Measurements from ENCODE around the gene ZNF569. TPM values are rescaled to one million over a fixed set of nuclear protein-coding genes. Genes with fewer than 3 reads are reported as not detected.

Gene ZNF569
- total RNA-seq (2013): 2.5 TPM
- polyA plus RNA-seq (1 to 10 TPM in 1 of 3 donors, under 1 TPM in 2; 0.79 to 1.2 (median 0.83) TPM), polyA minus RNA-seq (1.8 and 2.6 TPM in 2 replicates), total RNA-seq (1.0 to 5.3 (median 1.7) reads per million in 11 experiments)

DNA sequence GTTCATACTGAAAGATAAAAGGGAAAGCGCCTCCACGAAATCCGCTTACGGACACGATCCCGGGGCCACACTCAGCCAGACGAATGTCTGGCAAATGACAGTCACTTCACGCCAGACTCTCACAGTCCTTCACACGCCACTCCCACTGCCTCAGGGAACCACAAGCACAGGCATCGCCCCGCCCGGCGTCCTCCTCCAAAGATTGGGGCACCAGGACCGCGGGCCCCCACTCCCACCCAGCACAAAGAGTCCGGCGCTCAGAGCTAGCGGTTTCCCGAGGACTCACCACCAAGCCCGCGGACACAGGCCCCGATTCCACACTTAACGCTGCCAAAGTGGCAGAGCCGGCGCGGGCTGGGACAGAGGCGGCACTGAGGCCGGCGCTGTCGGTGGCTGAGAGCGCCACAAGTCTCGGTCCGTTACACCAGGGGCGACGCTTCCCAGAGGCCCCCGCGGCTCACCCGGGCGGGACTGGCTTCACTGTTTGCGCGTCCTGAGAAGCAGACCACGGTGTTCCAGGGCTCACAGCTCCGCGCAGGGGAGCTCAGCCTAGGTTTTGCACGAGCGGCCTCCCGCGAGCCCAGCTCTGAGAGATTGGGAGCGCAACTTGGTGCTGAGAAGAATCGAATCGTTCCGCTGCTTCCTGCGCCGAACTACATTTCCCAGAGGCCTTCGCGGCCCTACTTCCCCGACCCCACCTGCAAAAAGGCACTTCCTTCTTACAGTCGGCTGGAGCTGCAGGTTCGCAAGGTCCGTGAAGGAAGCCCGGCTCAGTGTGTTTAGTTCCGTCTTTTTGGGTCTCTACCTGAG lies at the start of gene ZNF569:
TSS of gene ZNF569 (minus strand) at position 647 of the 810 bp plus-strand sequence. CDS start 22,523 bp downstream, outside the sequence.
- Histone ChIP-seq H3K79me2 (ENCODE audit: insufficient read depth, low read length) (no peaks in the 10 kb centered on the region), H4K20me1 (ENCODE audit: insufficient read depth, low read length) (no peaks in the 10 kb centered on the region), H2AFZ (ENCODE audit: insufficient read depth, low read depth, low read length, poor library complexity, severe bottlenecking) (peak within 1 kb of the TSS; percentile 97), H3K27ac (ENCODE audit: low read depth in 1 of 2, low read length in 2 of 2) (peak within 1 kb of the TSS; percentile 74 to 86), H3K4me3 (replicated peaks in 1 of 3; ENCODE audit: low read depth in 2 of 3, low read length in 3 of 3) (peak within 1 kb of the TSS; percentile 45 to 98 (median 64)), H3K36me3 (replicated peaks in 1 of 2; ENCODE audit: control insufficient read depth in 1 of 2, insufficient read depth in 2 of 2, low read length in 2 of 2) (peaks cover 5 to 38% of the 10 kb centered on the region in 2 donors), H3K4me1 (ENCODE audit: control insufficient read depth in 1 of 2, insufficient read depth in 2 of 2, low read length in 2 of 2) (peaks cover 26 to 33% of the 10 kb centered on the region in 2 donors), H3K9ac (ENCODE audit: insufficient read depth, low read length, poor library complexity, severe bottlenecking) (peak within 1 kb of the TSS; percentile 76), H3K4me2 (replicated peaks; ENCODE audit: extremely low read depth, low read length, poor library complexity, severe bottlenecking) (peak within 1 kb of the TSS; percentile 89), H3K27me3 (ENCODE audit: control insufficient read depth in 2 of 2, insufficient read depth in 2 of 2, low read length in 2 of 2) (no peaks in the 10 kb centered on the region), H3K9me3 (replicated peaks in 1 of 2; ENCODE audit: control insufficient read depth in 1 of 2, insufficient read depth in 1 of 2, low read length in 2 of 2) (peaks cover 29 to 48% of the 10 kb centered on the region in 2 donors)
- peaks cover 30% of the 10 kb centered on the region for H3K4me1 Mint-ChIP-seq
- peaks cover 16 to 46% (median 26%) of the 10 kb centered on the region in 7 donors for H3K9me3 Mint-ChIP-seq
- intact Hi-C loops (cut with micrococcal nuclease): loop anchor here (2.0 to 10.0 kb wide), 8 partner anchors 95 to 782 kb away; partner anchors contain the start of genes ZNF527 (in 2 of the 2), ZNF345 (in 1 of the 2), ZNF383 (in 1 of the 2) and ZNF567 (in 1 of the 2)
- peak within 1 kb of the TSS; percentile 67 to 95 (median 90) for H3K27ac Mint-ChIP-seq
- no peak for TF ChIP-seq CTCF (IDR thresholded peaks at IDR 0.05)
- WGBS (ENCODE audit: insufficient coverage): under 1% methylated on average over 58 of the region's 62 CpGs
- H3K27me3 Mint-ChIP-seq (ENCODE audit: low read depth in 3 of 3): no peaks in the 10 kb centered on the region
- peak within 1 kb of the TSS; percentile 96 to 98 for H3K4me3 Mint-ChIP-seq
- peaks cover 12 to 18% of the 10 kb centered on the region in 2 donors for H3K36me3 Mint-ChIP-seq
- peak; percentile 75 to 81 (median 78) for DNase-seq

- peaks cover 30 to 74% (median 67%) of the 10 kb centered on the region in 7 donors for H3K9me3 Mint-ChIP-seq
- intact Hi-C loops (cut with micrococcal nuclease): no loop called here
- no peak for DNase-seq
- peaks cover 0 to 2% (median 0%) of the 10 kb centered on the region in 3 donors for H3K27me3 Mint-ChIP-seq (ENCODE audit: low read depth in 3 of 3)
- no peaks in the 10 kb centered on the region for H3K4me1 ChIP-seq (ENCODE audit: control insufficient read depth in 1 of 2, insufficient read depth in 2 of 2, low read length in 2 of 2)
- H3K4me1 Mint-ChIP-seq: no peaks in the 10 kb centered on the region
- WGBS (ENCODE audit: insufficient coverage): no CpG with 5 or more reads among the region's 2 CpGs
- H3K4me2 ChIP-seq (replicated peaks; ENCODE audit: extremely low read depth, low read length, poor library complexity, severe bottlenecking): no peak overlapping the region
- no peak overlapping the region for H3K9ac ChIP-seq (ENCODE audit: insufficient read depth, low read length, poor library complexity, severe bottlenecking)
- TF ChIP-seq CTCF (IDR thresholded peaks at IDR 0.05): no peak
- no peak overlapping the region for H3K4me3 Mint-ChIP-seq
- no peaks in the 10 kb centered on the region for H3K79me2 ChIP-seq (ENCODE audit: insufficient read depth, low read length)
- H3K9me3 ChIP-seq (replicated peaks in 1 of 2; ENCODE audit: control insufficient read depth in 1 of 2, insufficient read depth in 1 of 2, low read length in 2 of 2): peaks cover 60 to 77% of the 10 kb centered on the region in 2 donors
- no peaks in the 10 kb centered on the region for H3K36me3 ChIP-seq (replicated peaks in 1 of 2; ENCODE audit: control insufficient read depth in 1 of 2, insufficient read depth in 2 of 2, low read length in 2 of 2)
- peaks cover 0 to 3% of the 10 kb centered on the region in 2 donors for H3K36me3 Mint-ChIP-seq
- no peak overlapping the region for H3K27ac Mint-ChIP-seq
- no peak overlapping the region for H3K27ac ChIP-seq (ENCODE audit: low read depth in 1 of 2, low read length in 2 of 2)
- no peaks in the 10 kb centered on the region for H3K27me3 ChIP-seq (ENCODE audit: control insufficient read depth in 2 of 2, insufficient read depth in 2 of 2, low read length in 2 of 2)
- H2AFZ ChIP-seq (ENCODE audit: insufficient read depth, low read depth, low read length, poor library complexity, severe bottlenecking): no peak overlapping the region
- H4K20me1 ChIP-seq (ENCODE audit: insufficient read depth, low read length): no peaks in the 10 kb centered on the region
- H3K4me3 ChIP-seq (replicated peaks in 1 of 3; ENCODE audit: low read depth in 2 of 3, low read length in 3 of 3): no peak overlapping the region
Observed at GRCh38 chr19:37513397-37513796, 46.2 kb upstream of the ZNF569 start.

Measured in CD14-positive monocyte (primary cell).